Bone marrow (tissue), 2 donors: ENCODE data around the gene NFIB.

Experiments used
- DNase-seq, 2 donors: peaks; one replicate each; lab custom pipeline; 2025; lab: John Stamatoyannopoulos, UW

The NFIB gene

DNA sequence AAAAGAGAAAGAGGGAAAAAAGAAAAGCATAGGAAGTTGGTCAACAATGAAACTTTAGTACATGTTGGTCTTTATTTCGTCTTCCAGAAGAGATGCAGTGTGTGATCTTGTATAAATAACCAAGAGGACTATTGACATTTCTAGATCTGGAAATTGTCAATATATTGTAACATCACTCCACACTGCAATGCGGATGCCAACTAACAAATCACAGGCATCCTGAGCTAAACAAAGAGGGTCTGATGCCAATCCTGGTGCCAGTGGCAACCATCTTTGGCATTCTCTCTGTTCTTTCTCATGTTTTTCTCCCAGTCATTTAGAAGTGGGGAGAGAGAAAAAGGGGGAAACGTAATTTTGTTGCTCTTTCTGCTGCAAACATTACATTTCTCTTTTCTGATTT is 9.7 kb downstream of the NFIB start:
- DNase-seq: no peak

DNA sequence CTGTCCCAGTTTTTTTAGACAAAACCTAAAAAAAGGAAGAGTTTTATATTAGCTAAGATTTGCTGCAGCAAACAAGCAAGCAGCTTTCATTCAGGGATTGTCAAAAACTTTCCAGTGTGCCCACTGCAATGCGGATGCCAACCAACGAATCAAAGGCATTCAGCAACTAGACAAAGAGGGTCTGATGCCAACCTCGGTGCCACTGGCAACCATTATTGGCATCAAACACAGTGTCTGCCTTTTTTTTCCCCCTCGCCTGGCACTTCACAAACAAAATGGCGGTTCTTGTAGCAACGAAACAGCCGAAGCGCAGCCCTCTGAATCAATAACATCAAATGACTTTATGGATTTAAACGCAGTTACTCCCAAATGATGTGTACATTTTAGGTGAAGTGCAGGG is 10.4 kb downstream of the NFIB start:
- DNase-seq: no peak

DNA sequence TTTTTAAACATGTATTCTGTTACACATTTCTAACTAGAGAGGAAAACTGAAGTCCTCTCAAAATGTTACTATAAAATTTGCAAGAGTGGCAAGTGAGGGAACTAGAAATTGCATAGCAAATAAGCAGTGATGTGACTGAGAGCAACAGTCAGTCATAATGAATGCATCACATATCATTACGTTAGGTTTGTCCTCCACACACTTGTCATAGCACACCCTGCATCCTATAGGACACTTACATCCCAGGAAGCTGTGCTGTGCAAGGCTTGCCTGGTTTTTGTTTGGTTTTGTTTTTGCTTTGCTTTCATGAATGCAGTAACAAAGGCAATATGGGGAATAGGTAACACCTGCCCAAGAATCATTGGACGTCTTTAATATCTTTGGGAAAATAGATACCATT is 10.8 kb downstream of the NFIB start:
- no peak for DNase-seq

DNA sequence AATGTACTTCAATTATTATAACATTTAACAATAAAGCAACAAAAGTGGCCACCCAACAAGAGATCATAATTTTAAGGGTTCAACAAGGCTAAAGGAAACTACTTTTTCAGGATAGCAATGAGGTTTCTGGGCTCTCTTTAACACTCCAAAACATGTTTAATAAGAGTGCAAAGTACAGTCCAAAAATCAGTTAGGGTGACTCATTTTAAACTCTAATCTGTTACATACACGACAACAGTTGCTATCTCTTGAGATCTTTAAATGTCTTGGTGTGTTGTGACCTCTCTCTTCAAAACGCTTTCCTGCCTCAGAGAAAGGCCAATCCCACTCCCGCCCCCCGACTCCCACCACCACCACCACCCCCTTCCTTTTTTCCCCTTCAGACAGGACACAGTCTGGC is 11.5 kb downstream of the NFIB start:
- DNase-seq: no peak

DNA sequence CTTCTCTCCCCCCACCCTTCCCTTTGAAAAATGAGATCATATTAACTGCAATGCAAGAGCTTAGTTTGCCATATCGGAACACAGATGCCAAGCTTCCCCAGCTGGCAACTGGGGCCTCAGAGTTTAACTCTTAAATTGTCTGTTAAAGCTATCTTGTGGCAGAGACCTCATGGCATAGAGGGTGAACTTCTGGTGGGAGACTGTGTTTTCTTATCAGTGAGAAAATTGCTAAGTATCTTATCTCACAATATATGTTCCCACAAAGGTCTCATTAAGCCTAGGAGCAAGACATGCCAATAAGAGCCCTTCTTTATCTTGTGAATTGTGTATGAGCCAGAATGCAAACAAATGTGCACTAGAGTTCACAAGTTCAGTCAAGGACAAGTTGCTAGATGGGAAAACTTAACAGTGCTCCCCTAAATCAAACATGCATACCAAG is 12.3 kb downstream of the NFIB start:
- DNase-seq: no peak

DNA sequence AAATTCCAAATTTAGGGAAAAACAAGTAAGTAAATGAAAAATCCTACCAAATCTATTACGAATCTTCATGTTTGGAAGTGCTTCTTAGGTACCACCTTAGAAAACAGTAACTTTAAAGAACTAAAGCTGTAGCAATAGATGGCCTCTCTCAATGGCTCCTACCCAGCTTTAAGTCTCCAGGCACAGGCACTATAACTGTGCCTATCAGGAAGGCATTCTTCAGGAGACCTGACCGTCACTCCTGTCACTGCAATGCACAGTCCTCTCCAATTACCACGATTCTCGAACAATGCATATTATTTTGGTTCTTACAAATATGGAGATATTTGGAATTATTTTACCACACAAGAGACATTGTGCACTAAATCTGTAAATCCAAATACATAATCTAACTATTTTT is 12.9 kb downstream of the NFIB start:
- DNase-seq: no peak

DNA sequence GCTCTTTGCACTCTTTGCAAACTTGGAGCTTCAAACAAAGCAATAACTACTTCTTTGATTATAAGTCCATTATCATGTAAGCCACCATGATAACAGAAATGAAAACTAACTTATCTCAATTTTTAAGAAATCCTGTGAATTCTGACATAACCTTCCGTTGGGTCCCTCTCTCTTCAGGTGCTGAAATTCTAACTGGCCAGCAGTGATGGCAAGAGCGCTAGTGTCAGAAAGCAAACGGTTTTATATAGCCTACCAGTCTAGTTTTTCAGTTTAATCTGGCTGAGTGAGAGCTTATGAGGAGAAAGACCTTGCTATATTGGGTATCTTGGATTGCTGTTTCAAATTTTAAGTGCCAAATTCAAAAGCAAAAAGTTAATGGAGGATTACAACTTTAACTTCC is 13.4 kb downstream of the NFIB start:
- DNase-seq: no peak

DNA sequence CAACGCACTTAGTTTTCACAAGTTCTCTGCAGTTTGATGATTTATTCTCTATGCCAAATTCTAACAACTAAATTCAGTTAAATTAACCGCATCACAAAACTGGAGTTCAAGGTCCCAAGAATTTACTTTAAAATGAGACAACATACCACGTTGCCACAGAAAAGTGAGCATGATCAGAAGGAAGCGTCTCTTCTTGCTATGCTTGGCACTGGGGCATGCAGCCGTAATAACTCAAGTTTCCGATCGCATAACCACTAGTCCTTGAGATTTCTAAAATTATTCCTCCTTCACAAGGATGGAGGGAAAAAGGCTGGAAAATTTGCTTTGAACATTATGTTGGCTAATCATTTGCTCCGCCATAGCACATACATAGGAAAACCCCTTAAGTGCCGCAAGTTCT is 13.9 kb downstream of the NFIB start:
- no peak for DNase-seq

DNA sequence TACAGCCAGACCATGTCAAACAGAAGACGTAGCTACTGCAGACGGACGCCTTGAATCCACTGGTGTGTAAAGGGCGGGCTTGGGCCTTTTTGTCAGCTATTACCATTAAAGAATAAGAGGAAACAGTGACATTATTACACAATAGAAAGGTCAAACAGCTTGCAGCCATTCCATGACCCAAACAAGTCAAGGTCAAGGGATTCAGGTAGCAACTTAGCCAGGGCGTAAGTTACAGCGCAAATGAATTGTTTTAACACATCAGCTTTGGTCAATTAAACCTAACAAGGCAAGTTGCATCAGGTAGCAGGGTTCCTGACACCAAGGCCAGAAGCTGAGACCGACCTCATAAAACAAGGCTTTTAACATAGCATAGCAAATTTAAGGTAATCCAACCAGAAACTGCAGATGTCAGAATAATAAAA is 15.3 kb downstream of the NFIB start:
- DNase-seq: no peak

DNA sequence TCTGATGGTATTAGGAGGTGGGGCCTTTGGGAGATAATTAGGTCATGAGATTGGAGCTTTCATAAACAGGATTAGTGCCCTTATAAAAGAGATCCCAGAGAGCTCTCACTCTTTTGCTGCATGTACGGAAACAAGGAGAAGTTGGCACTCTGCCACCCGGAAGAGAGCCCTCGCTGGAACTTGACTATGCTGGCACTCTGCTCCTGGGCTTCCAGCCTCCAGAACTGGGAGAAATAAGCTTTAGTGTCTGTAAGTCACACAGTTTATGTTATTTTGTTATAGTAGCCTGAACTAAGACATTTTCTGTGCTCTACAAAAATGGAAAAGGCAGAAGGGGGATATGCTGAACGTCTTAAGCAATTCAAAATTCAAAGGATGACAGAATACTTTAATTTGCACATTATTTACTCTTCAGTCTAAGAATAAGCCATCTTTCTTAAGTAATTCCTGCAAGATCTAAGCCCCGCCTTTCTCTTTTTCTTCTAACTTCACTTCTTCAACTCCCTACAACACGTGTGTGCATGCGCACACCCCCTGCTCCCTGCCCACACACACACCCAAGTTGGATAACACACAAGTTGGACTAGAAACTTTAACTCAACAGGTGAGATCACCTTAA is 17.3 kb downstream of the NFIB start:
- no peak for DNase-seq

DNA sequence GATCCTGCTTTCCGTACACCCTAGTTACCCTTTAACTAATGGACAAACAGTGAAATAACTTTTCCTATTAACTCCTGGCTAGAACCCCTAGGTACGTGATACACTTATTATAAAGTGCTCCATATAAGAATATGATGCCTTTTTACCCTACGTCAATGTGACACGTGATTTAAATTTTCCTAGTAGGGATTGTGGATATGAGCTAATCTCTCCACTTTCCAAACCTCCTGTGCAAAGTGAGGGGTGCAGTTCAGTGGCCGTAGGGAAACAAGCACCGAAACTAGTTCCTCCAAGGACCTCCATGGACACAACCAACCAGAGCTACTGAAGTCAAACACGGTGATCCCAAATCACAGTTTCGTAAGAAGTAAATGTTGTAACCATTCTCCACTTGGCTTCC is 19.3 kb downstream of the NFIB start:
- no peak for DNase-seq

DNA sequence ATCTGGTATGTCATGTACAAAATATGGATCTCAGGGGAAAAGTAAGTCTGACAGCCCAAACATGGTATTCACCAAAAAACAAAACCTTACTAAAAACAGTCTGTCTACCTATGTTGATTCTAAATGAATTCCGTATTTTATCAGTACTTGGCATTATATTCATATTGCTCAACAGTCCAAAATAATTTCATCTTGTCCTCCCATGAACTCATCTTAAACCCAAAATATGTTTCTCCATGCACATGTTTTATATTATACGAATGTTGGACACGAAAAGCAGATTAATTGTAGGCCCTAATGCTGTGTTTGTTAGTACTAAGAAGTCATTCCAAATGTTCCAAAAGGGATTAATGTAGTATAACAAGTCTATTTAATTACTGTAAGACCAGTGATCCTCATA is 20.1 kb downstream of the NFIB start:
- DNase-seq: no peak

DNA sequence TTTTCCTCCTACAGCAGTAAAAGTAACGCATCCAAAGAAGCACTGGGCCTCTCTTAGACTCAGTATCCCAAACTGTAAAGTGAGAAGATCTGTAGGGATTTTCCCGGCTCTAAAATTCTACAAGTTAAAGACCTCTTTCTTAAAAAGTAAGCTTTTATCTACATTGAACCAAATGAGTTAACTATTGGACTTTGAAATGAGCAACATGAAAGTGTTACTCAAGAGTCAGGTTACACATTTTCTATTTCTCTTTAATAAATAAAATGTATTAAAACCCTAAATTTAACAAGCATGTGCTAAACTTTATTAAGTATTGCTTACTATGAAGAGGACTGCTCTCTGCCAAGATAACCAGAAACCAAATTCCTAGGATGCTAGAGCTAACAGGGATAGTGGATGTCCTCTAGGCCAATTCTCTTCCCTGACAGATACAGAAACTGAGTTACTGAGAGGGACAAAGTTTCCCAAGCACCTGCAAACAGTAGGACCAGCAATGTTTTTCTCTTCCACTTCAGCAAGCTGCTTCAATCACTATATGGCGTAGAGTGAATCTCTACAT is 21.7 kb downstream of the NFIB start:
- no peak for DNase-seq

DNA sequence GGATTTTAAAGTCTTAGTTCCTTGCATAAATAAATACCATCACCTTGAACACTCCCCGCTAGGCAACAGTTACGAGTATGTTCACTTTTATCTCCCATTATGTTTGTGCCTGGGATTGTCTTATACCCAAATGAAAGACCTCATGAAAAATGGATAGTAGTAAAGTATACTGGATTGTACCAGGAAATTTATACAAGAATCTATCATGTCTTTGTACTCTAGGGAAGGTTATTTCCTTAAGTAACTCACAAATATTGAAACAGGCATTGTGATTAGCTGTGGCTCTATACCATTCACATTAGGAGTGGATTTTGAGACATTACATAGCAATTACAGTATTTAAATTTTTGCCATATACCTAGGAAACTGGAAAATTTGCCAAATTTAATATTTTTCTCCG is 24.0 kb downstream of the NFIB start:
- DNase-seq: no peak

DNA sequence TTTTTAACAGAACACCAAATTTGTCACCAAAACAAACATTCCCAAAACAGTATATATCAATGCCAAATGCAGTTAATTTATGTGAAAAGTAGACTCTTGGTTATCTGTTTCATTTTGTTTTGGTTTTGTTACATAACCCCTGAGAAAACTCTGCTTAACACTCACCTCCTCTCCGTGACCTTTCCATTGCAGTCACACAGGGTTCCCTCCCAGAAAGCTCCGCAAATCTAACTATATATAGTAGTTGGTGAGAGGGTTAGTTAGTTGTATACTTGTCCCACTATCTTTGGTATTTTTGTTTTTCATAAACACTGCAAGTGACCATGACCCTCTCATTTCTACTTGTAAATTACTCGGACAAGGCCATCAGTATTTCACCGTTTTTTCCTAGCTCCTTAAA is 25.5 kb downstream of the NFIB start:
- no peak for DNase-seq

DNA sequence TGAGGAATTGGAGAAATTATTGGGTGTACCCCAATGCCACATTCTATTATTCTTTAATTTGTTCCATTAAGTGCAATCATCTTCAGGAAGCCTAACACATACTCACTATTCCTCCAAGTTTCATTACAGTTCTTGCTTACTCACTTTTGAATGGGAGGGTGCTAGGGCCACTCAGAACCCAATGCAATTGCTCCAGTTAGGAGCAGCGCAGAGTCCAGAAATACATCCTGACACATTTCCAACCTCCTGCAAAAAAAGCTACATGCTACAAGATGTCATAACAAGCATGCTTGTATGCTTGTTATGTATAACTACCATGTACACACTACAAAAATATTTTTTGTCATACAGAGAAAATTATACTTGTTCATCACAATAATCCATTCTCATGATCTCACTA is 27.8 kb downstream of the NFIB start:
- no peak for DNase-seq

DNA sequence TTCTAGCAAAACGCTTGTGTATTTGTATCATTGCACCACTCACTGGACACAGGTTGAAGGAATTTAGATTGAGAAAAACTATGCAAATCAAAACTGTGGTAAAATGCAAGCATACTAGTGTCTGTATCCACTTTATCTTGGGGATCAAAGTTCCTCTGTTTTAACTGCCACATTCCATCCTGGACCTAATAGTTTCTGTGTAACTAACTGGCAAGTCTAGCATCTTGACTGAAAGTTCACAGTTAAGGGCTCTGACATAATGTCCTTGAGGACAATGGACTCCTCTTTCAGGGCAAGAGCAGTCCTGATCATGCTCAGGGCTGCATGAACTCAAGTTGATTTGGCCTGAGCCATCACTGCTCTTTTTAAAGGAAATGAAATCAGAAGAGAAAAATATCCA is 30.7 kb downstream of the NFIB start:
- DNase-seq: no peak

DNA sequence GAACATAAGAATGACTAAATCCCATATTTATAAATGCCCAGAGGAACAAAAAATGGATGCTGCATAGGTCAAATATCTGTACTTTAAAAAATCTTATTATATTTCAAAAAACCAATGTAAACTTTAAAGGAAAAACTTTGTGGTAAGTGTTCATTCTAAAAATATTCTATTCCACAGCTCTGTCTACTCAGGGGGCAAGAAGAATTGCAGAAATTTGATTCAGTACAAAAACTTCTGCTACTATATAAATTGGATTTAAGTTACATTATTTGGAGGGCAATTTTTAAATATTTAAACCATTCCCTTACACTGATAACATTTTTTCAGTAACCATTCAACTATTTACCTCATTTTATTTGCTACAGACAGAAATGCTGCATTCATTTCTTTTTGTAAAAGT is 32.1 kb downstream of the NFIB start:
- DNase-seq: no peak

DNA sequence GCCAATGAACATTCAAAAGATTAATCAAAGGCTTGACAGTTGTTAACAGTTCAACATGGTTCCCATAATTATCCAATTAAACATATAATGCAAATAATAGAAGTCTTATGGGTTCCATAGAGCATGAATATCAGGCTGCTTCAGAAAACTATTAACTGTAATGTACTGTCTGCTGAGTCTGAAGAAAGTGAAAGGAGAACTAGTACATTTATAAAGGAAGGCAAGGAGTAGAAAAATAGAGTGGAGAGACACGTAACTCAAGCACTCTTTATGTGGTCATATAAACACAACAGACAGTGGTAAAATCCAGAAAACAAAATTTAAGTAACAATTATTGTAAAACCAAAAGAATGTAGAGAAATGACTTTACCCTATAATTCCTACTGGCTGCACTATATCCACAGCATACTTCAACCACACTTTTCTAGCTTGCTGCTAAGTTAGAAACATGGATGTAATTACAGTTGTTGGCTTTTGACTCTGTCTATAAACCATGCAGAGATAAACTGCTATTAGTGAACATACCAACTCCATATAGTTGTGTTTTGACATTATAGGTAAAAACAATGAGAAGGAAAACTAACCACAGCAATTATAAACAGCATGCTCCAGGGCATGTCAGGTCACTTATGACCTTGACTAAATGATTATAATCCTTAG is 32.7 kb downstream of the NFIB start:
- no peak for DNase-seq

DNA sequence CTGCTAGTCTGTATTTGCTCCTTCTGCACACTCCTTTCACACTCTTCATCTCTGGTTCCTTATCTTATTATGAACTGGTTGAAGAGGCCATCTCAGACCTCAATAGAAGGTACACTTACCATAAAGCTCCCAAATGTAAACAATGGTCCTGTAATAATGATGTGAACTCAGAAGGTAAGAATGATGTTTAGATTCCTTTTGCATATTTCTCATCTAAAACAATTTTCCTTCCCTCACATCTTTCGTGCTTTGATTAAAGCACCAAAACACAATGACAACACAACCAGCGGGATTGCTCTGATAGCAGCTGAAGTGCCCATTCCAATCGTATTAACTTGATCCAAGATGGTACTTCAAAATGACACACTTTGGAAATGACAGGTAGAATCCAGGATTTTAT is 34.3 kb downstream of the NFIB start:
- no peak for DNase-seq

DNA sequence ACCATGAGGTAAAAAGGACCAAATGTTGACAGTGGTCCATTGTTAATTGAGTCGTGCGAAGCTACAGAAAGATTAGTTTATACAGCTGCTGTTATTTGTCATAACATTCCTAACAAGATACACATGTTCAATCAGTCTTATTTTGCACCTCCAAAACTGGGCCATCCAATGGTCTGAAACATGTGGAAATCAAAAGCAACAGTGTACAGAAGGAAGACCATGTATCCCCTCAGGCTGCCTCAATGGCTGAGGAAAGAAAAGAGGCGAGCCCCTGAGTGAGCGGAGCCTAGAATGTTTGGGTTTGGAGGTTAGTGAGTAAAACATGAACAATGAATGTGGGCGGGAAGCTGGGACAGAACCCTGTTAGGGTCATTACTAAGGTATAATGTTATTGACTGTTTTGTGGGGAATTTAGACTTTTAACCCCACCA is 35.6 kb downstream of the NFIB start:
- DNase-seq: no peak

DNA sequence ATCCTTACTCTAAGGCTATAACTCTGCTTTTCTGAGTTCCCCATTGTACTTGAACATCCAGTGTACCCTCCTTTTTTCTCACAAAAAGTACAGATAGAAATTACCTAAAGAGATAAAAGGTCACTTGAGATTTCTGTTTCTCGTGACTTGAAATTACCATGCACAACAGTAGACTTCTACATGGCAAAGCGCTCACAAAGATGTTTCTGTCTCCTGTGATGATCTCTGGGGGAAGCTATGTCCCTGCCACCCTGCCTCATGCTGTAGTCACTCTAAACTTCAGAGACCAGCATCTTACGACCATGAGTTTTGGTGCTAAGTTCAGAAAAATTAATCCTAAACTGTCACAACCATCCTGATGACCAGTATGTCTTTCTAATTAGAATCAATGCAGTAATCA is 36.2 kb downstream of the NFIB start:
- DNase-seq: no peak

DNA sequence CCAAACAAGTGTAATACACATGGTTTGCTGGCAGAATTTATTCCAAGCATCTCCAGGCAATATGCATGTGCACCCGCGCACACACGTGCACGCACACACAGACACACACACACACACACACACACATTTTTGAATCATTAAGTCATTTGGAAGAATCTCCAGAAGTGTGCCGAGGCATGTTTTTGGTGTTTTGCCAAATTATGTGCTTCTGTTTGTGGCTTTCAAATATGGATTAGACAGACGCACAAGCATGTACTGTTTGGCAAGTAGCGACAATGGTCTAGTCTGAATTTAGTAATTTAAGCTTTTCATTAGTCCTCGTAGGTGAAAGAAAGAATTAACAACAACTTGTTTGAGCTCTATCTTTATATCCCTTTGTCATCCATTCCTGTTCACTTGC is 36.7 kb downstream of the NFIB start:
- no peak for DNase-seq

DNA sequence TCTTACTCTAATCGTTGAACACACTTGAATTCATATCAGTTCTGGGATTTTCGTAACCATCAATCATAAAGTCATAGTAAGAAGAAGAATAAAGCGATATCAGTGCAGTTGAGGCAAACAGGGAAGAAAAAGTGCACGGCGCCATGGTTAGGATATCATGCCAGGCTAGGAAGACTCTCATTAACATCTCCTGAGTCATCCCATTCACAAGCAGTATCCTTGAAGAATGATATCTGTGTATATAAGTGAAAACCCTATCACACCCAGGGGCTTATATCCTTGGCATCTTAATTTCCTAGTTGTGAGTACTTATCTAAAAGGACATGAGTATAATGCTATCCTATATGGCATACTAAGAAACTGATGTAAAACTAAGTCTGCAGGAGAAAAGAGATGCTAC is 38.6 kb downstream of the NFIB start:
- no peak for DNase-seq
